ENCODE measurements around the gene TEN1.

Gene TEN1

GRCh38 chr17:76026714-76027158, 47.7 kb downstream of the TEN1 start:
- TF ChIP-seq GLIS2 (tag by site-specific recombination; IDR thresholded peaks at IDR 0.05) (no peak), ZNF530 (tag by site-specific recombination; IDR thresholded peaks at IDR 0.05; ENCODE audit: low read depth) (no peak), ZNF76 (tag by site-specific recombination; IDR thresholded peaks at IDR 0.05; ENCODE audit: borderline replicate concordance, low read depth) (no peak), ZXDB (tag by site-specific recombination; IDR thresholded peaks at IDR 0.05) (no peak)
- Histone ChIP-seq H3K27ac (ENCODE audit: extremely low read depth, low read depth, low read length) (no peak overlapping the region), H3K9me3 (ENCODE audit: control insufficient read depth, insufficient read depth, low read depth, low read length) (no peaks in the 10 kb centered on the region), H3K36me3 (ENCODE audit: control insufficient read depth in 2 of 2, insufficient read depth in 1 of 2, low read length in 2 of 2) (no peaks in the 10 kb centered on the region; a peak in 1 of 3 replicates), H3K4me3 (ENCODE audit: low read depth, low read length) (no peak overlapping the region), H3K4me1 (ENCODE audit: control insufficient read depth, insufficient read depth, low read length) (peaks cover 12% of the 10 kb centered on the region)
- ChIA-PET CTCF (interaction anchor here (0.6 to 1.8 kb wide), 2 partner anchors 13 to 75 kb away, joined by 4 to 6 read pairs; no protein-coding TSS in a partner anchor), POLR2A (interaction anchor here (0.7 kb wide), 1 partner anchor 95 kb away, joined by 4 read pairs; no protein-coding TSS in a partner anchor)

GRCh38 chr17:76027159-76027839, 48.3 kb downstream of the TEN1 start, which contains the start of gene EVPL:
EVPL (minus strand) TSS chr17:76027306; CDS start chr17:76027198, 108 bp downstream.
- Histone ChIP-seq H3K36me3 (ENCODE audit: control insufficient read depth in 2 of 2, insufficient read depth in 1 of 2, low read length in 2 of 2) (no peaks in the 10 kb centered on the region; a peak in 1 of 3 replicates), H3K9me3 (ENCODE audit: control insufficient read depth, insufficient read depth, low read depth, low read length) (no peaks in the 10 kb centered on the region), H3K27ac (ENCODE audit: extremely low read depth, low read depth, low read length) (no peak within 1 kb of the TSS), H3K4me3 (ENCODE audit: low read depth, low read length) (no peak within 1 kb of the TSS), H3K4me1 (ENCODE audit: control insufficient read depth, insufficient read depth, low read length) (peaks cover 12% of the 10 kb centered on the region)
- TF ChIP-seq ZNF140 (tag by site-specific recombination; IDR thresholded peaks at IDR 0.05) (no peak), EGR2 (tag by site-specific recombination; IDR thresholded peaks at IDR 0.05; ENCODE audit: low read depth) (peak; percentile 70), ZFHX2 (tag by site-specific recombination; conservative IDR thresholded peaks at IDR 0.05) (peak; percentile 59), ZXDB (tag by site-specific recombination; IDR thresholded peaks at IDR 0.05) (no peak), KLF1 (tag by site-specific recombination; IDR thresholded peaks at IDR 0.05) (peak; percentile 86)
- TF ChIP-seq, protein P1, sequence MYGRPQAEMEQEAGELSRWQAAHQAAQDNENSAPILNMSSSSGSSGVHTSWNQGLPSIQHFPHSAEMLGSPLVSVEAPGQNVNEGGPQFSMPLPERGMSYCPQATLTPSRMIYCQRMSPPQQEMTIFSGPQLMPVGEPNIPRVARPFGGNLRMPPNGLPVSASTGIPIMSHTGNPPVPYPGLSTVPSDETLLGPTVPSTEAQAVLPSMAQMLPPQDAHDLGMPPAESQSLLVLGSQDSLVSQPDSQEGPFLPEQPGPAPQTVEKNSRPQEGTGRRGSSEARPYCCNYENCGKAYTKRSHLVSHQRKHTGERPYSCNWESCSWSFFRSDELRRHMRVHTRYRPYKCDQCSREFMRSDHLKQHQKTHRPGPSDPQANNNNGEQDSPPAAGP (tag by site-specific recombination; IDR thresholded peaks at IDR 0.05) = peak; percentile 49; the same call in 1 of the 2 replicates
- TF ChIP-seq, protein P2, sequence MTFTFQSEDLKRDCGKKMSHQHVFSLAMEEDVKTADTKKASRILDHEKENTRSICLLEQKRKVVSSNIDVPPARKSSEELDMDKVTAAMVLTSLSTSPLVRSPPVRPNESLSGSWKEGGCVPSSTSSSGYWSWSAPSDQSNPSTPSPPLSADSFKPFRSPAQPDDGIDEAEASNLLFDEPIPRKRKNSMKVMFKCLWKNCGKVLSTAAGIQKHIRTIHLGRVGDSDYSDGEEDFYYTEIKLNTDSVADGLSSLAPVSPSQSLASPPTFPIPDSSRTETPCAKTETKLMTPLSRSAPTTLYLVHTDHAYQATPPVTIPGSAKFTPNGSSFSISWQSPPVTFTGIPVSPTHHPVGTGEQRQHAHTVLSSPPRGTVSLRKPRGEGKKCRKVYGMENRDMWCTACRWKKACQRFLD (tag by site-specific recombination; IDR thresholded peaks at IDR 0.05) = no peak
- CTCF ChIA-PET = interaction anchor here (0.6 to 0.7 kb wide), 2 partner anchors 13 to 76 kb away, joined by 4 to 6 read pairs; no protein-coding TSS in a partner anchor
- POLR2A ChIA-PET = interaction anchor here (0.7 kb wide), 1 partner anchor 22 kb away, joined by 3 read pairs; no protein-coding TSS in a partner anchor

DNA sequence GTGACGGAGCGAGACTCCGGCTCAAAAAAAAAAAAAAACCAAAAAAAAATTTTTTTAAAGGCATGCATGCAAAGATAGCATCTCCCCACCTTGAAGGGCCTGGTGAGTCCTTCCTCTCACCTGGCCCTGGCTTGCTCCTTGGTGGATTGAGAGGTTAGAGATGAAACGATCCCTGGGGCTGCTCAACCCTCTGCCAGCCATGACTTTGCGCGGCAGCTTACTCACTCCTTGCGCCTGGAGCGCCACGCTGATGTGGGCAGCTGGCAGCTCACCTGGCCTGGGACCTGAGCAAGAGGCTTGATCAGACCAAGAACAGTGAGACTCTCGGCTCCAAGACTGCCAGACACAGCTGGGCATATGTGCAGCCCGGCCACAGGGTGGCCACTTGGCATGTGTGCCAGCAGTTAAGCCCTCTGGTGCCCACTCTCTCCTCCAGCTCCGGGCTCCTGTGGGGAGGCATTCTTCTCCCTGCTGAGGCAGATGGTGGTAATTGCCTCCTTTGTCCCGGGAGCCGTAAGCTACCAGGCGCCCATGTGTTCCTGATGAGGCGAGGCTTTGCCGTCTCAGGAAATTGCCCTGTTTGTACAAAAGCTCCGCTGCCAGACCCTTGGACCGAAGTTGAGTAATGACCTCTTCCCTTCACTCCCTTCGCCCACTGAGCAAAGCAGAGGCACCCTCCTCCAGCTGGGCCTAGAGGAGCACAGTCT, 53.2 kb downstream of the TEN1 start:
- Histone ChIP-seq H3K4me1 (ENCODE audit: control insufficient read depth, insufficient read depth, low read length) (peaks cover 12% of the 10 kb centered on the region), H3K9me3 (ENCODE audit: control insufficient read depth, insufficient read depth, low read depth, low read length) (no peaks in the 10 kb centered on the region), H3K36me3 (ENCODE audit: control insufficient read depth in 2 of 2, insufficient read depth in 1 of 2, low read length in 2 of 2) (peaks cover 0 to 9% of the 10 kb centered on the region in 2 experiments; a peak in 2 of 3 replicates), H3K4me3 (ENCODE audit: low read depth, low read length) (no peak overlapping the region), H3K27ac (ENCODE audit: extremely low read depth, low read depth, low read length) (no peak overlapping the region)
- ChIA-PET CTCF (interaction anchor here (0.6 to 3.3 kb wide), 6 partner anchors 18 to 127 kb away, joined by 3 to 24 read pairs (median 3); no protein-coding TSS in a partner anchor), POLR2A (interaction anchor here (0.7 to 0.8 kb wide), 2 partner anchors 40 to 176 kb away, joined by 3 to 4 read pairs; partner anchors contain the start of gene SRP68)
- TF ChIP-seq, protein P3, sequence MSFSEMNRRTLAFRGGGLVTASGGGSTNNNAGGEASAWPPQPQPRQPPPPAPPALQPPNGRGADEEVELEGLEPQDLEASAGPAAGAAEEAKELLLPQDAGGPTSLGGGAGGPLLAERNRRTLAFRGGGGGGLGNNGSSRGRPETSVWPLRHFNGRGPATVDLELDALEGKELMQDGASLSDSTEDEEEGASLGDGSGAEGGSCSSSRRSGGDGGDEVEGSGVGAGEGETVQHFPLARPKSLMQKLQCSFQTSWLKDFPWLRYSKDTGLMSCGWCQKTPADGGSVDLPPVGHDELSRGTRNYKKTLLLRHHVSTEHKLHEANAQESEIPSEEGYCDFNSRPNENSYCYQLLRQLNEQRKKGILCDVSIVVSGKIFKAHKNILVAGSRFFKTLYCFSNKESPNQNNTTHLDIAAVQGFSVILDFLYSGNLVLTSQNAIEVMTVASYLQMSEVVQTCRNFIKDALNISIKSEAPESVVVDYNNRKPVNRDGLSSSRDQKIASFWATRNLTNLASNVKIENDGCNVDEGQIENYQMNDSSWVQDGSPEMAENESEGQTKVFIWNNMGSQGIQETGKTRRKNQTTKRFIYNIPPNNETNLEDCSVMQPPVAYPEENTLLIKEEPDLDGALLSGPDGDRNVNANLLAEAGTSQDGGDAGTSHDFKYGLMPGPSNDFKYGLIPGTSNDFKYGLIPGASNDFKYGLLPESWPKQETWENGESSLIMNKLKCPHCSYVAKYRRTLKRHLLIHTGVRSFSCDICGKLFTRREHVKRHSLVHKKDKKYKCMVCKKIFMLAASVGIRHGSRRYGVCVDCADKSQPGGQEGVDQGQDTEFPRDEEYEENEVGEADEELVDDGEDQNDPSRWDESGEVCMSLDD (tag by site-specific recombination; IDR thresholded peaks at IDR 0.05) = no peak
- TF ChIP-seq SCRT2 (tag by site-specific recombination; IDR thresholded peaks at IDR 0.05) = no peak
- TF ChIP-seq ZNF48 (tag by site-specific recombination; IDR thresholded peaks at IDR 0.05) = no peak
- no peak for TF ChIP-seq ZNF266 (tag by site-specific recombination; IDR thresholded peaks at IDR 0.05; ENCODE audit: low read depth)
- TF ChIP-seq, protein P4, sequence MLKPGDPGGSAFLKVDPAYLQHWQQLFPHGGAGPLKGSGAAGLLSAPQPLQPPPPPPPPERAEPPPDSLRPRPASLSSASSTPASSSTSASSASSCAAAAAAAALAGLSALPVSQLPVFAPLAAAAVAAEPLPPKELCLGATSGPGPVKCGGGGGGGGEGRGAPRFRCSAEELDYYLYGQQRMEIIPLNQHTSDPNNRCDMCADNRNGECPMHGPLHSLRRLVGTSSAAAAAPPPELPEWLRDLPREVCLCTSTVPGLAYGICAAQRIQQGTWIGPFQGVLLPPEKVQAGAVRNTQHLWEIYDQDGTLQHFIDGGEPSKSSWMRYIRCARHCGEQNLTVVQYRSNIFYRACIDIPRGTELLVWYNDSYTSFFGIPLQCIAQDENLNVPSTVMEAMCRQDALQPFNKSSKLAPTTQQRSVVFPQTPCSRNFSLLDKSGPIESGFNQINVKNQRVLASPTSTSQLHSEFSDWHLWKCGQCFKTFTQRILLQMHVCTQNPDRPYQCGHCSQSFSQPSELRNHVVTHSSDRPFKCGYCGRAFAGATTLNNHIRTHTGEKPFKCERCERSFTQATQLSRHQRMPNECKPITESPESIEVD (tag by site-specific recombination; IDR thresholded peaks at IDR 0.05) = no peak
- TF ChIP-seq ZNF791 (tag by site-specific recombination; IDR thresholded peaks at IDR 0.05) = no peak
- no peak for TF ChIP-seq ZFP37 (tag by site-specific recombination; IDR thresholded peaks at IDR 0.05)
- TF ChIP-seq, protein P5, sequence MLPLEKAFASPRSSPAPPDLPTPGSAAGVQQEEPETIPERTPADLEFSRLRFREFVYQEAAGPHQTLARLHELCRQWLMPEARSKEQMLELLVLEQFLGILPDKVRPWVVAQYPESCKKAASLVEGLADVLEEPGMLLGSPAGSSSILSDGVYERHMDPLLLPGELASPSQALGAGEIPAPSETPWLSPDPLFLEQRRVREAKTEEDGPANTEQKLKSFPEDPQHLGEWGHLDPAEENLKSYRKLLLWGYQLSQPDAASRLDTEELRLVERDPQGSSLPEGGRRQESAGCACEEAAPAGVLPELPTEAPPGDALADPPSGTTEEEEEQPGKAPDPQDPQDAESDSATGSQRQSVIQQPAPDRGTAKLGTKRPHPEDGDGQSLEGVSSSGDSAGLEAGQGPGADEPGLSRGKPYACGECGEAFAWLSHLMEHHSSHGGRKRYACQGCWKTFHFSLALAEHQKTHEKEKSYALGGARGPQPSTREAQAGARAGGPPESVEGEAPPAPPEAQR (tag by site-specific recombination; IDR thresholded peaks at IDR 0.05) = no peak
- TF ChIP-seq ZNF664 (tag by site-specific recombination; IDR thresholded peaks at IDR 0.05) = no peak
